Endothelial cell of umbilical vein (primary cell): ENCODE measurements around the gene KAT2A. TPM values are rescaled to one million over a fixed set of nuclear protein-coding genes. Genes with fewer than 3 reads are reported as not detected.

ENCODE experiments used
- BruUV-seq: library from RNA; stranded (reverse); fragments of 400-500 nt; replicated peaks from 2 replicates; lab custom pipeline; 2021; lab: Mats Ljungman, UMichigan
- CTCF ChIA-PET: fragments of 300-600, 350-600 bp; sonication (Branson Sonifier 250); formaldehyde crosslinking; loops from one replicate; lab custom pipeline; 2021; ENCODE audit warnings: antibody characterized with exemption, inconsistent platforms; lab: Charles Lee
- POLR2A ChIA-PET: fragments of 300-600, 350-600 bp; sonication (Branson Sonifier 250); formaldehyde crosslinking; loops from one replicate; lab custom pipeline; 2021; ENCODE audit warnings: antibody characterized with exemption, inconsistent platforms; lab: Charles Lee
- DNase-seq: peaks from one replicate; pipeline ENCODE4 v3.0.0-alpha.2; 2011; ENCODE audit warnings: low read depth, low spot score
- FAIRE-seq: peaks from 2 replicates; lab custom pipeline; 2011; peaks lifted over from hg19 to GRCh38; lab: Jason Lieb, UNC
- H2AFZ ChIP-seq: 2 replicates; pipeline ENCODE4 v1.6.0; 2012; ENCODE audit warnings: low read depth, low read length, control low read depth, inconsistent platforms
- H3K27ac ChIP-seq: 2 replicates; pipeline ENCODE4 v1.5.1; 2011; ENCODE audit warnings: low read depth, mild to moderate bottlenecking, control low read depth, low read length, moderate library complexity; ENCODE audit not compliant: insufficient read depth
- H3K27me3 ChIP-seq, 2 experiments: 2 replicates each; pipeline versions ENCODE4 v1.6.0 to v1.6.1; 2011; ENCODE audit warnings: low read length in 2 of 2, mixed read lengths in 1 of 2; ENCODE audit not compliant: control insufficient read depth in 2 of 2, insufficient read depth in 2 of 2
- H3K36me3 ChIP-seq, 2 experiments: 2 replicates in 1 of 2; 3 replicates in 1 of 2; pipeline ENCODE4 v1.5.1; 2011; ENCODE audit warnings: low read length in 2 of 2, mild to moderate bottlenecking in 1 of 2, moderate library complexity in 1 of 2; ENCODE audit not compliant: control insufficient read depth in 2 of 2, insufficient read depth in 2 of 2; ENCODE audit errors: extremely low read depth in 1 of 2
- H3K4me1 ChIP-seq: 3 replicates; pipeline ENCODE4 v1.5.1; 2011; ENCODE audit warnings: mild to moderate bottlenecking, low read length; ENCODE audit not compliant: control insufficient read depth, insufficient read depth; ENCODE audit errors: extremely low read depth
- H3K4me2 ChIP-seq: 2 replicates; pipeline ENCODE4 v1.6.1; 2011; ENCODE audit warnings: low read length, control low read depth, mixed read lengths; ENCODE audit not compliant: insufficient read depth
- H3K4me3 ChIP-seq, 3 experiments: fragments of 200-600 bp in 1 of 3; sonication (generic), shearing (Covaris generic) in 1 of 3; replicated peaks in 1 of 3; 2 replicates each; pipeline ENCODE4 v1.5.1; 2011 to 2016; ENCODE audit warnings: control low read depth in 3 of 3, low read length in 3 of 3, mild to moderate bottlenecking in 2 of 3, inconsistent platforms in 1 of 3, low read depth in 1 of 3, moderate library complexity in 1 of 3; ENCODE audit not compliant: insufficient read depth in 1 of 3
- H3K79me2 ChIP-seq: 2 replicates; pipeline ENCODE4 v1.6.0; 2012; ENCODE audit warnings: low read length, inconsistent platforms; ENCODE audit not compliant: control insufficient read depth, insufficient read depth
- H3K9ac ChIP-seq: replicated peaks from 2 replicates; pipeline ENCODE3; 2011; ENCODE audit warnings: low read length, control low read depth; ENCODE audit not compliant: insufficient read depth; ENCODE audit errors: extremely low read depth
- H3K9me1 ChIP-seq: replicated peaks from 3 replicates; pipeline ENCODE4 v1.6.0; 2011; ENCODE audit warnings: mild to moderate bottlenecking, low read length; ENCODE audit not compliant: control insufficient read depth, insufficient read depth; ENCODE audit errors: extremely low read depth
- H3K9me3 ChIP-seq: replicated peaks from 2 replicates; pipeline ENCODE4 v1.5.1; 2012; ENCODE audit warnings: low read length, inconsistent platforms; ENCODE audit not compliant: control insufficient read depth, insufficient read depth
- H4K20me1 ChIP-seq: replicated peaks from 2 replicates; pipeline ENCODE3; 2011; ENCODE audit warnings: mild to moderate bottlenecking, low read length; ENCODE audit not compliant: control insufficient read depth, insufficient read depth; ENCODE audit errors: extremely low read depth
- CTCF ChIP-seq, 2 donors: IDR thresholded peaks; 1 replicate in 1 of 2; 2 replicates in 1 of 2; pipeline ENCODE4 v1.5.1; 2011; ENCODE audit warnings: low read length in 2 of 2, mild to moderate bottlenecking in 2 of 2, moderate library complexity in 2 of 2, control low read depth in 1 of 2, inconsistent platforms in 1 of 2, low read depth in 1 of 2; ENCODE audit not compliant: insufficient read depth in 1 of 2; ENCODE audit errors: extremely low read depth in 1 of 2
- EZH2 ChIP-seq: IDR thresholded peaks from 2 replicates; pipeline ENCODE4 v1.6.1; 2012; ENCODE audit warnings: borderline replicate concordance, low read depth, mild to moderate bottlenecking, moderate library complexity, low read length, inconsistent platforms; ENCODE audit not compliant: severe bottlenecking
- FOS ChIP-seq: IDR thresholded peaks from 2 replicates; pipeline ENCODE4 v1.6.1; 2011; ENCODE audit warnings: mild to moderate bottlenecking, low read length, moderate library complexity, borderline replicate concordance; ENCODE audit not compliant: insufficient read depth
- GATA2 ChIP-seq: IDR thresholded peaks from 2 replicates; pipeline ENCODE4 v1.7.0; 2011; ENCODE audit warnings: low read depth, mild to moderate bottlenecking, moderate library complexity, mixed read lengths, low read length; ENCODE audit not compliant: insufficient read length, insufficient read depth
- JUN ChIP-seq: IDR thresholded peaks from 2 replicates; pipeline ENCODE4 v1.6.1; 2011; ENCODE audit warnings: borderline replicate concordance, low read depth; ENCODE audit not compliant: insufficient read length, insufficient read depth
- MAX ChIP-seq: IDR thresholded peaks from 2 replicates; pipeline ENCODE4 v1.6.1; 2011; ENCODE audit not compliant: insufficient read depth, insufficient read length
- MYC ChIP-seq: IDR thresholded peaks from one replicate; pipeline ENCODE4 v1.6.1; 2011; ENCODE audit warnings: mild to moderate bottlenecking, low read depth, low read length
- POLR2A ChIP-seq: IDR thresholded peaks from 2 replicates; pipeline ENCODE4 v1.6.1; 2012; ENCODE audit warnings: low read depth, mild to moderate bottlenecking, control low read depth, low read length
- POLR2AphosphoS5 ChIP-seq: IDR thresholded peaks from 2 replicates; pipeline ENCODE4 v1.6.1; 2012; ENCODE audit warnings: low read depth, mild to moderate bottlenecking, control low read depth, low read length, moderate library complexity; ENCODE audit not compliant: insufficient read depth
- dilution Hi-C: fragments of 300-500 bp; cut with MboI; formaldehyde crosslinking; loops from one replicate; pipeline ENCODE4 v1.15.0; 2019; ENCODE audit warnings: low sequenced_read_pairs; ENCODE audit not compliant: extremely low pct_ligation_motif_present
- intact Hi-C: fragments of 100-400 bp; cut with micrococcal nuclease; formaldehyde crosslinking; loops from one replicate; pipeline ENCODE4 v1.10.0; 2022
- polyA plus RNA-seq, 4 experiments: library from polyadenylated mRNA; depleted of rRNA in 3 of 4; stranded (reverse) in 3 of 4; unstranded in 1 of 4; fragments of >200 nt; gene quantifications; 2 replicates each; pipeline versions ENCODE4 v1.2.1 to v1.2.3, GENCODE V29; 2011 to 2012; ENCODE audit warnings: missing spikeins in 1 of 4
- total RNA-seq: library from RNA; stranded (reverse); gene quantifications from 2 replicates; pipeline ENCODE4 v1.2.3, GENCODE V29; 2021

Gene KAT2A
- total and polyA plus RNA-seq, 2 donors (not counting 3 experiments of a cell fraction or from before 2014, with no cell fraction given), result 32.9 to 33.4 TPM

GRCh38 chr17:42078396-42079043, 42.6 kb downstream of the KAT2A start:
- H3K4me1 ChIP-seq, result peaks cover 3% of the 10 kb centered on the region
- intact Hi-C loops, result no loop called here
- ChIA-PET CTCF (interaction anchor here (1.0 kb wide), 1 partner anchor 10 kb away, joined by 3 read pairs; no protein-coding TSS in a partner anchor), POLR2A (no interaction called here)
- no peak overlapping the region for H2AFZ ChIP-seq
- no peaks in the 10 kb centered on the region for H3K9me1 ChIP-seq
- no TSS peak for BruUV-seq
- DNase-seq (peak; percentile 31), FAIRE-seq (peak; percentile 44)
- no peaks in the 10 kb centered on the region for H3K36me3 ChIP-seq
- no peaks in the 10 kb centered on the region for H4K20me1 ChIP-seq
- H3K27ac ChIP-seq, result no peak overlapping the region
- H3K9ac ChIP-seq, result no peak overlapping the region
- no peaks in the 10 kb centered on the region for H3K79me2 ChIP-seq
- dilution Hi-C loops, result no loop called here
- no peak overlapping the region for H3K4me3 ChIP-seq
- H3K4me2 ChIP-seq, result no peak overlapping the region
- TF ChIP-seq MYC (no peak), GATA2 (peak; percentile 21)
- no peaks in the 10 kb centered on the region for H3K9me3 ChIP-seq
- H3K27me3 ChIP-seq, result peaks cover 0 to 2% of the 10 kb centered on the region in 2 experiments

- intact Hi-C loops, result no loop called here
- no peak overlapping the region for H3K9ac ChIP-seq
- DNase-seq, result no peak
- no peaks in the 10 kb centered on the region for H3K9me3 ChIP-seq
- no peaks in the 10 kb centered on the region for H3K79me2 ChIP-seq
- H3K4me3 ChIP-seq, result no peak overlapping the region
- no peaks in the 10 kb centered on the region for H4K20me1 ChIP-seq
- H3K27me3 ChIP-seq, result peaks cover 0 to 4% of the 10 kb centered on the region in 2 experiments
- BruUV-seq, result no TSS peak
- no peak for FAIRE-seq
- no peak overlapping the region for H3K4me2 ChIP-seq
- peaks cover 3% of the 10 kb centered on the region for H3K4me1 ChIP-seq
- POLR2A ChIA-PET, result no interaction called here
- no peak overlapping the region for H2AFZ ChIP-seq
- CTCF ChIA-PET, result interaction anchor here (0.8 to 2.6 kb wide), 2 partner anchors 10 to 23 kb away, joined by 3 to 7 read pairs; no protein-coding TSS in a partner anchor
- H3K36me3 ChIP-seq, result no peaks in the 10 kb centered on the region
- H3K9me1 ChIP-seq, result no peaks in the 10 kb centered on the region
- no peak overlapping the region for H3K27ac ChIP-seq
- no peak for TF ChIP-seq CTCF (IDR thresholded peaks at IDR 0.05; ENCODE audit: extremely low read depth in 1 of 2, insufficient read depth in 1 of 2, low read depth in 1 of 2, low read length in 2 of 2)
- TF ChIP-seq FOS, result no peak
- no peak for TF ChIP-seq POLR2A
- TF ChIP-seq MYC, result no peak
- no peak for TF ChIP-seq GATA2
- TF ChIP-seq JUN, result no peak
- no peak for TF ChIP-seq POLR2AphosphoS5
- no peak for TF ChIP-seq MAX
- no peak for TF ChIP-seq EZH2
- dilution Hi-C loops, result no loop called here
Observed at GRCh38 chr17:42077755-42078154, 43.4 kb downstream of the KAT2A start.
